Fibroblast of lung (primary cell): ENCODE results near the gene KRT78. TPM values are rescaled to one million over a fixed set of nuclear protein-coding genes. Genes with fewer than 3 reads are reported as not detected.

Experiments
- DNase-seq, 2 donors: peaks; one replicate each; pipeline versions ENCODE4 v3.0.0 to v3.0.0-alpha.2; 2010; ENCODE audit warnings: low read depth in 2 of 2
- H2AFZ ChIP-seq: 2 replicates; pipeline ENCODE4 v1.5.1; 2012; ENCODE audit warnings: low read length, control low read depth, inconsistent platforms
- H3K27ac ChIP-seq: 2 replicates; pipeline ENCODE4 v1.5.1; 2011; ENCODE audit warnings: low read length, control low read depth; ENCODE audit not compliant: insufficient read depth
- H3K27me3 ChIP-seq: 2 replicates; pipeline ENCODE4 v1.5.1; 2011; ENCODE audit warnings: mild to moderate bottlenecking, low read length; ENCODE audit not compliant: control insufficient read depth, insufficient read depth
- H3K36me3 ChIP-seq: 2 replicates; pipeline ENCODE4 v1.5.1; 2011; ENCODE audit warnings: low read length; ENCODE audit not compliant: control insufficient read depth, insufficient read depth
- H3K4me1 ChIP-seq: 2 replicates; pipeline ENCODE4 v1.5.1; 2011; ENCODE audit warnings: low read length; ENCODE audit not compliant: control insufficient read depth, insufficient read depth; ENCODE audit errors: extremely low read depth
- H3K4me2 ChIP-seq: 2 replicates; pipeline ENCODE4 v1.5.1; 2011; ENCODE audit warnings: low read length, control low read depth; ENCODE audit not compliant: insufficient read depth; ENCODE audit errors: extremely low read depth
- H3K4me3 ChIP-seq, 4 experiments: fragments of 200-600 bp in 1 of 4; sonication (generic) in 1 of 4; replicated peaks in 1 of 4; 2 replicates each; pipeline ENCODE4 v1.5.1; 2011 to 2016; ENCODE audit warnings: low read length in 4 of 4, low read depth in 3 of 4, mild to moderate bottlenecking in 3 of 4, control low read depth in 2 of 4, inconsistent platforms in 1 of 4, mixed read lengths in 1 of 4; ENCODE audit not compliant: insufficient read depth in 1 of 4; ENCODE audit errors: control extremely low read depth in 1 of 4
- H3K79me2 ChIP-seq: 2 replicates; pipeline ENCODE4 v1.5.1; 2012; ENCODE audit warnings: mild to moderate bottlenecking, low read length, inconsistent platforms; ENCODE audit not compliant: control insufficient read depth, insufficient read depth
- H3K9ac ChIP-seq: 2 replicates; pipeline ENCODE4 v1.5.1; 2011; ENCODE audit warnings: mild to moderate bottlenecking, low read length, control low read depth; ENCODE audit not compliant: insufficient read depth
- H3K9me3 ChIP-seq: 2 replicates; pipeline ENCODE4 v1.5.1; 2012; ENCODE audit warnings: low read depth, low read length; ENCODE audit not compliant: control insufficient read depth, insufficient read depth
- H4K20me1 ChIP-seq: 2 replicates; pipeline ENCODE4 v1.5.1; 2011; ENCODE audit warnings: low read length; ENCODE audit not compliant: control insufficient read depth, insufficient read depth; ENCODE audit errors: extremely low read depth
- EZH2 ChIP-seq: IDR thresholded peaks from 2 replicates; pipeline ENCODE4 v1.5.1; 2012; ENCODE audit warnings: low read length, control low read depth, mild to moderate bottlenecking; ENCODE audit errors: missing control alignments
- polyA plus RNA-seq, 2 donors: library from polyadenylated mRNA; depleted of rRNA in 1 of 2; stranded (reverse) in 1 of 2; unstranded in 1 of 2; fragments of >200 nt; gene quantifications; 2 replicates each; pipeline ENCODE4 v1.2.1, GENCODE V29; 2011 to 2012; ENCODE audit warnings: missing spikeins in 1 of 2
- total RNA-seq: library from RNA; depleted of rRNA; stranded (reverse); fragments of >200 nt; gene quantifications from 2 replicates; pipeline ENCODE4 v1.2.1, GENCODE V29; 2014
- TF ChIP-seq, protein P1 (sequence below), 2 donors: IDR thresholded peaks in 1 of 2; conservative IDR thresholded peaks in 1 of 2; 1 replicate in 1 of 2; 2 replicates in 1 of 2; pipeline ENCODE4 v1.5.1; 2011 to 2012; ENCODE audit warnings: low read length in 2 of 2, control low read depth in 1 of 2, inconsistent platforms in 1 of 2, low read depth in 1 of 2, mild to moderate bottlenecking in 1 of 2

KRT78 gene
- total and polyA plus RNA-seq, 2 donors (not counting 1 experiment from before 2014, with no cell fraction given), result not detected

DNA sequence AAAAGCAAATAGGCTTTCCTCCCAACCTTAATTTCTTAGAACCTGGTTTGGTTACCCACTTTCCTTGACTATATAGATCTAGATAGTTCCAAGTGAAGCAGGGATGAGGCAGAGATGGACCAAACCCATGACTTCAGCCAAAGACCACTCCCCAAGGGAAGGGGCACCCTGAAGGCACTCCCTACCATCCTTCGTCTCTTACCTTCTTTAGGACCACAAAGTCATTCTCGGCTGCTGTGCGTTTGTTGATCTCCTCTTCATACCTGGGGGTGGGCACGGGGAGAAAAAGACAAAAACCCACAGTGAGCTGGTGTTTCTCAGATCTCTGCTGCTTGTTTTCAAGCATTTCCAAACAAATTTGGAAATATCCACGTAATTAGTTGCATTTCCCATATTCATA lies 38.2 kb downstream of the KRT78 start:
- no peaks in the 10 kb centered on the region for H3K9me3 ChIP-seq
- no peak for TF ChIP-seq EZH2
- TF ChIP-seq, protein P1, sequence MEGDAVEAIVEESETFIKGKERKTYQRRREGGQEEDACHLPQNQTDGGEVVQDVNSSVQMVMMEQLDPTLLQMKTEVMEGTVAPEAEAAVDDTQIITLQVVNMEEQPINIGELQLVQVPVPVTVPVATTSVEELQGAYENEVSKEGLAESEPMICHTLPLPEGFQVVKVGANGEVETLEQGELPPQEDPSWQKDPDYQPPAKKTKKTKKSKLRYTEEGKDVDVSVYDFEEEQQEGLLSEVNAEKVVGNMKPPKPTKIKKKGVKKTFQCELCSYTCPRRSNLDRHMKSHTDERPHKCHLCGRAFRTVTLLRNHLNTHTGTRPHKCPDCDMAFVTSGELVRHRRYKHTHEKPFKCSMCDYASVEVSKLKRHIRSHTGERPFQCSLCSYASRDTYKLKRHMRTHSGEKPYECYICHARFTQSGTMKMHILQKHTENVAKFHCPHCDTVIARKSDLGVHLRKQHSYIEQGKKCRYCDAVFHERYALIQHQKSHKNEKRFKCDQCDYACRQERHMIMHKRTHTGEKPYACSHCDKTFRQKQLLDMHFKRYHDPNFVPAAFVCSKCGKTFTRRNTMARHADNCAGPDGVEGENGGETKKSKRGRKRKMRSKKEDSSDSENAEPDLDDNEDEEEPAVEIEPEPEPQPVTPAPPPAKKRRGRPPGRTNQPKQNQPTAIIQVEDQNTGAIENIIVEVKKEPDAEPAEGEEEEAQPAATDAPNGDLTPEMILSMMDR (conservative IDR thresholded peaks at IDR 0.05 in 1 of 2, IDR thresholded peaks at IDR 0.05 in 1 of 2; ENCODE audit: low read depth in 1 of 2, low read length in 2 of 2), result no peak
- no peak overlapping the region for H3K4me3 ChIP-seq
- no peak overlapping the region for H3K4me2 ChIP-seq
- no peak overlapping the region for H3K9ac ChIP-seq
- no peaks in the 10 kb centered on the region for H3K79me2 ChIP-seq
- H3K4me1 ChIP-seq, result no peaks in the 10 kb centered on the region
- H3K36me3 ChIP-seq, result no peaks in the 10 kb centered on the region
- H3K27ac ChIP-seq, result no peak overlapping the region
- H4K20me1 ChIP-seq, result no peaks in the 10 kb centered on the region
- no peak overlapping the region for H2AFZ ChIP-seq
- H3K27me3 ChIP-seq, result peaks cover 4% of the 10 kb centered on the region
- DNase-seq, result no peak

DNA sequence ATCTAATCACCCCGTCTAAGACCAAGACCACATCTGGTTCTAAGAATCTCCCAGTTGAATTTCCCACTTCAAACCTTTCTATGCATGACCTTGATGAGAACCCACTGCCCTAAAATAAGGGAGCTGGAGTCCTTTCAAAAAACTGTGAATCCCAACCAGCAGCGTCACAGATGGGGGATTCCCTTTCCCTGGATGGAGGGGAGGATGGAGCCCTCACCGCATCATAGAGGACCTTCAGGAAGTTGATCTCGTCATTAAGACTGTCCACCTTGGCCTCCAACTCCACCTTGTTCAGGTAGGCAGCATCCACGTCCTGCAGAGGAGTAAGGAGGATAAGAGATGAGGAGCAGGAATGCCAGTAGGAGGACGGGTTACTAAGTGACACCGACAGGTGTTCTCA lies 39.6 kb downstream of the KRT78 start:
- Histone ChIP-seq H3K4me1 (no peaks in the 10 kb centered on the region), H3K27ac (no peak overlapping the region), H3K9ac (no peak overlapping the region), H3K27me3 (peaks cover 4% of the 10 kb centered on the region), H3K4me2 (no peak overlapping the region), H3K79me2 (no peaks in the 10 kb centered on the region), H2AFZ (no peak overlapping the region), H3K9me3 (no peaks in the 10 kb centered on the region), H4K20me1 (no peaks in the 10 kb centered on the region), H3K4me3 (no peak overlapping the region), H3K36me3 (no peaks in the 10 kb centered on the region)
- no peak for DNase-seq
- TF ChIP-seq, protein P1 (conservative IDR thresholded peaks at IDR 0.05 in 1 of 2, IDR thresholded peaks at IDR 0.05 in 1 of 2; ENCODE audit: low read depth in 1 of 2, low read length in 2 of 2), result no peak
- TF ChIP-seq EZH2, result no peak

DNA sequence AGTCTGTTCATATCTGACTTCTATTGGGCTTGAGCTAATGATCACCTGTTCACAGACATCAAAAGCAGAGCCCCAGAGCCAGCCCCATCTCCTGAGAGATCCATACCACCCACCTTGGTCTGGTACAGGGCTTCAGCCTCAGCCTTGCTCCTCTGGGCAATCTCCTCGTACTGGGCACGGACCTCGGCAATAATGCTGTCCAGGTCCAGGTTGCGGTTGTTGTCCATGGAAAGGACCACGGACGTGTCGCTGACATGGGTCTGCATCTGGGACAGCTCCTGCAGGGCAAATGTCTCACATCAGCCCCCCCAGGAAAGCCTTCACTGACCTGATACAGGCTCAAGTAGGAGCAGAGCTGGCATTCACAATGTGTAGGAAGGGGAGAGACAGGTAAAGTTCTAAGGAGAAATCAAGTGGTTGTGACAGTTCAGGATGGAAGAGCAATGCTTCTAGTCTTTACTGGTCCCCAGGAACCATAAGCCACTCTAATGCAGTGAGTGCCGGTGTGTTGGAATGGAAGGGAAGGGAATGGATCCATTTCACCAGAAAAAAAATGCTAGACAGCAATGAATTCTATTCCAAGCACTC lies 40.1 kb downstream of the KRT78 start:
- Histone ChIP-seq H3K27me3 (peaks cover 4% of the 10 kb centered on the region), H3K27ac (no peak overlapping the region), H3K36me3 (no peaks in the 10 kb centered on the region), H2AFZ (no peak overlapping the region), H4K20me1 (no peaks in the 10 kb centered on the region), H3K9ac (no peak overlapping the region), H3K4me3 (no peak overlapping the region), H3K4me2 (no peak overlapping the region), H3K79me2 (no peaks in the 10 kb centered on the region), H3K4me1 (no peaks in the 10 kb centered on the region), H3K9me3 (no peaks in the 10 kb centered on the region)
- DNase-seq, result no peak
- TF ChIP-seq, protein P1 (conservative IDR thresholded peaks at IDR 0.05 in 1 of 2, IDR thresholded peaks at IDR 0.05 in 1 of 2; ENCODE audit: low read depth in 1 of 2, low read length in 2 of 2), result no peak
- TF ChIP-seq EZH2, result no peak
